Naive thymus-derived CD4-positive, alpha-beta T cell (primary cell): ENCODE measurements around the gene MIPEP. TPM values are rescaled to one million over a fixed set of nuclear protein-coding genes. Genes with fewer than 3 reads are reported as not detected.

ENCODE experiments used
- ATAC-seq: fragments of 150-1000 bp; cut with Tn5 transposase; 2 replicates; pipeline ENCODE4 v1.10.0; 2021; ENCODE audit warnings: mild to moderate bottlenecking, moderate library complexity
- CTCF ChIA-PET: fragments of 350-600 bp; sonication (Branson Sonifier 250); formaldehyde crosslinking; loops from one replicate; lab custom pipeline; 2021; ENCODE audit warnings: antibody characterized with exemption; lab: Charles Lee
- POLR2A ChIA-PET: fragments of 350-600 bp; sonication (Branson Sonifier 250); formaldehyde crosslinking; loops from one replicate; lab custom pipeline; 2021; ENCODE audit warnings: antibody characterized with exemption, inconsistent platforms; lab: Charles Lee
- DNase-seq, 9 donors: peaks; one replicate each; pipeline versions ENCODE4 v3.0.0 to v3.0.0-alpha.2; 2020 to 2022; ENCODE audit warnings: mixed read lengths in 1 of 9
- H3K27ac ChIP-seq: one replicate; pipeline ENCODE4 v1.7.0; 2013; ENCODE audit warnings: mild to moderate bottlenecking, low read depth, low read length, moderate library complexity
- H3K27me3 ChIP-seq, 2 donors: one replicate each; pipeline ENCODE4 v1.7.0; 2013; ENCODE audit warnings: low read length in 2 of 2, mild to moderate bottlenecking in 2 of 2, moderate library complexity in 2 of 2; ENCODE audit not compliant: control insufficient read depth in 2 of 2, insufficient read depth in 2 of 2
- H3K36me3 ChIP-seq, 3 experiments: 1 replicate in 2 of 3; 2 replicates in 1 of 3; pipeline ENCODE4 v1.7.0; 2013; ENCODE audit warnings: low read length in 3 of 3, mild to moderate bottlenecking in 3 of 3, moderate library complexity in 1 of 3; ENCODE audit not compliant: insufficient read depth in 3 of 3, control insufficient read depth in 2 of 3
- H3K4me1 ChIP-seq, 2 donors: one replicate each; pipeline ENCODE4 v1.7.0; 2013; ENCODE audit warnings: low read length in 2 of 2, mild to moderate bottlenecking in 2 of 2, moderate library complexity in 1 of 2; ENCODE audit not compliant: control insufficient read depth in 2 of 2, insufficient read depth in 2 of 2
- H3K4me3 ChIP-seq: 2 replicates; pipeline ENCODE4 v1.7.0; 2013; ENCODE audit warnings: mild to moderate bottlenecking, low read length
- H3K9me3 ChIP-seq, 3 experiments: 1 replicate in 2 of 3; 2 replicates in 1 of 3; pipeline ENCODE4 v1.7.0; 2013; ENCODE audit warnings: low read length in 3 of 3; ENCODE audit not compliant: control insufficient read depth in 2 of 3
- H3K27ac Mint-ChIP-seq, 9 donors: one replicate each; pipeline ENCODE4 v1.8.0; 2020 to 2022; ENCODE audit warnings: mixed read lengths in 9 of 9, mild to moderate bottlenecking in 8 of 9, moderate library complexity in 5 of 9, inconsistent platforms in 2 of 9
- H3K27me3 Mint-ChIP-seq, 5 donors: one replicate each; pipeline ENCODE4 v1.8.0; 2021 to 2022; ENCODE audit warnings: mixed read lengths in 5 of 5, mild to moderate bottlenecking in 1 of 5
- H3K36me3 Mint-ChIP-seq, 5 donors: one replicate each; pipeline ENCODE4 v1.8.0; 2020 to 2022; ENCODE audit warnings: mixed read lengths in 5 of 5, mild to moderate bottlenecking in 3 of 5, inconsistent platforms in 1 of 5
- H3K4me1 Mint-ChIP-seq, 7 donors: one replicate each; pipeline ENCODE4 v1.8.0; 2020 to 2022; ENCODE audit warnings: mixed read lengths in 7 of 7, mild to moderate bottlenecking in 3 of 7, inconsistent platforms in 1 of 7
- H3K4me3 Mint-ChIP-seq, 10 donors: one replicate each; pipeline ENCODE4 v1.8.0; 2020 to 2022; ENCODE audit warnings: mild to moderate bottlenecking in 10 of 10, mixed read lengths in 10 of 10, moderate library complexity in 6 of 10, inconsistent platforms in 2 of 10
- H3K9me3 Mint-ChIP-seq, 11 donors: one replicate each; pipeline ENCODE4 v1.8.0; 2020 to 2022; ENCODE audit warnings: mixed read lengths in 11 of 11, mild to moderate bottlenecking in 4 of 11, inconsistent platforms in 1 of 11, moderate library complexity in 1 of 11
- intact Hi-C, 2 donors: fragments of 100-400 bp; cut with micrococcal nuclease; formaldehyde crosslinking; loops; one replicate each; pipeline ENCODE4 v1.15.1; 2023
- polyA plus RNA-seq, 2 donors: library from polyadenylated mRNA; unstranded; fragments of 300-500 nt; fragmentation: Illumina TruSeq; gene quantifications; one replicate each; pipeline ENCODE4 v1.2.3, GENCODE V29; 2021
- total RNA-seq, 6 experiments: library from RNA in 5 of 6; stranded (reverse) in 5 of 6; gene quantifications; 1 replicate in 5 of 6; 2 replicates in 1 of 6; pipeline ENCODE4 v1.2.3 and lab custom pipeline; 2021 to 2026

MIPEP gene
- total and polyA plus RNA-seq, 7 experiments from 2014 or later: 8.0 to 20.7 (median 9.5) TPM

DNA sequence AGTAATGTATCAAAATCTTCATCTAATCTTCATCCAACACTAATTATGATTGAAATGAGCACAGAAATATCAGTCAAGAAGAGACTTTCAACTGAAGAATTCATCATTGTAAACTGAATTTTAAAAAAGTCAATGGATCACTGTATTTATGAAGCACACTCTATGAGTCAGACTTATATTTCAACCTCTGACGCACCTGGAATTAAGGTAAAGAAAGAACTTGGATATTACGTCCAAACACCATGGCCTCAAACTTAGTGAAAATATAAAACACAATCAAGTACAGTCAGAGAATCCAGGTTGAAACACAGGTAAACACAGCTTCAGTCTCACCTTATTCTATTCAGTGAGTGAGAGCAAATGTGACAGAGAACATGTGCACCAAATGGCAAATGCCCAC, 39.5 kb downstream of the MIPEP start:
- DNase-seq: no peak
- H3K27ac ChIP-seq: no peak overlapping the region
- no peaks in the 10 kb centered on the region for H3K27me3 ChIP-seq
- no peaks in the 10 kb centered on the region for H3K9me3 ChIP-seq
- Mint-ChIP-seq H3K27me3 (no peaks in the 10 kb centered on the region), H3K9me3 (peaks cover 0 to 3% (median 0%) of the 10 kb centered on the region in 11 donors), H3K27ac (no peak overlapping the region), H3K4me3 (no peak overlapping the region), H3K36me3 (peaks cover 2 to 55% (median 26%) of the 10 kb centered on the region in 5 donors), H3K4me1 (peaks cover 0 to 16% (median 0%) of the 10 kb centered on the region in 7 donors)
- peaks cover 0 to 5% (median 0%) of the 10 kb centered on the region in 3 experiments for H3K36me3 ChIP-seq
- no peak overlapping the region for H3K4me3 ChIP-seq
- POLR2A ChIA-PET: no interaction called here
- CTCF ChIA-PET: no interaction called here
- no peaks in the 10 kb centered on the region for H3K4me1 ChIP-seq
- no peak for ATAC-seq
- intact Hi-C loops: no loop called here

DNA sequence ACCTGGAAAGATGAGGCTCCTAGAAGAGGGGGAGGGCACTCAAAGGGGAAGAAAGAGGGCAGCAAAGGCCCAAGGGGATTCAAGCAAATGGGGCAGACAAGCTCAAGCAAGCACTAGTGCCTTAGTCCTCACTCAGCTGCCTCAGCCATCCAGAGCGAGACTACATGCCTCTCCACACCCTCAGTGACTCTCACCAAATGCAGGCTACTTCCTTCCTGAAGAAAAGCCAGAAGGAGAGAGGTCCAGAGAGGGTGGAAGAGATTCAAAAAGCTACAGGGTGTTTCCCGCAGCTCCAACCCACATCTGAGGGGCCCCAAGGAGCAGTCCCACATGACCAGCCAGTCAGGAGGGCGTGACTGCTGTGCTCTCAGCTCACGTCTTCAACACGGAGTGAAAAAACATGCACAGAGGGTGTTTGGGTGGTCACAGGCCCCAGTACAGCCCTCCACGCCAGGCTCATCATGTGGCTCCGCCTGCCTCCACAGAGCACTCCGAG, 40.5 kb downstream of the MIPEP start:
- no peak overlapping the region for H3K27ac Mint-ChIP-seq
- CTCF ChIA-PET: no interaction called here

DNA sequence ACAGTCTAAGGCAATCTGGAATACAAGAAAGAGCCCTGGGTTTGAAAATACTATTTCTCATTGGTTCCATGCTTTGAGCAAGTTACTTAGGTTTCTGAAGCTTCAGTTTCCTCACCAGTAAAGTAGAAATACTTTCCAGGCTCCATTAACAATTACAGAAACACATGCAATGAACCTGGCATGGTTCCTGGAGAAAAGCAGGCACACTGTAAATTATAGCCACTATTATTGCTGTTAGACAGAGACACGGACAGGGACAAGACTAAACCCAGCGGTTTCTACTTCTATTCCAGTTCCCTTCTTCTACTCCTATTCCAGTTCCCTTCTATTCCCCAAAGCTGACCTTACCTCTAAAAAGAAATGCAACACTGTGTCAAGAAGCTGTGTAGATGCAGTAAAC, 41.2 kb downstream of the MIPEP start:
- Mint-ChIP-seq H3K36me3 (peaks cover 0 to 50% (median 24%) of the 10 kb centered on the region in 5 donors), H3K4me3 (no peak overlapping the region), H3K9me3 (peaks cover 0 to 3% (median 0%) of the 10 kb centered on the region in 11 donors), H3K27ac (no peak overlapping the region), H3K4me1 (peaks cover 3 to 26% (median 12%) of the 10 kb centered on the region in 7 donors), H3K27me3 (no peaks in the 10 kb centered on the region)
- peaks cover 0 to 5% (median 0%) of the 10 kb centered on the region in 3 experiments for H3K36me3 ChIP-seq
- no peak overlapping the region for H3K27ac ChIP-seq
- no peaks in the 10 kb centered on the region for H3K9me3 ChIP-seq
- intact Hi-C loops: no loop called here
- H3K4me1 ChIP-seq: no peaks in the 10 kb centered on the region
- ChIA-PET CTCF (no interaction called here), POLR2A (no interaction called here)
- DNase-seq (no peak), ATAC-seq (no peak)
- no peaks in the 10 kb centered on the region for H3K27me3 ChIP-seq
- no peak overlapping the region for H3K4me3 ChIP-seq

More for the DNA sequence above, 40.5 kb downstream of the MIPEP start:
- Mint-ChIP-seq H3K36me3 (peaks cover under 1 to 52% (median 25%) of the 10 kb centered on the region in 5 donors), H3K9me3 (peaks cover 0 to 3% (median 0%) of the 10 kb centered on the region in 11 donors), H3K27me3 (no peaks in the 10 kb centered on the region), H3K4me1 (peaks cover 2 to 23% (median 7%) of the 10 kb centered on the region in 7 donors), H3K4me3 (no peak overlapping the region)
- peaks cover 0 to 5% (median 0%) of the 10 kb centered on the region in 3 experiments for H3K36me3 ChIP-seq
- POLR2A ChIA-PET: no interaction called here
- H3K4me1 ChIP-seq: no peaks in the 10 kb centered on the region
- H3K9me3 ChIP-seq: no peaks in the 10 kb centered on the region
- no peaks in the 10 kb centered on the region for H3K27me3 ChIP-seq
- no peak overlapping the region for H3K4me3 ChIP-seq
- no peak for DNase-seq
- ATAC-seq: peak; percentile 14
- H3K27ac ChIP-seq: no peak overlapping the region
- intact Hi-C loops: no loop called here

DNA sequence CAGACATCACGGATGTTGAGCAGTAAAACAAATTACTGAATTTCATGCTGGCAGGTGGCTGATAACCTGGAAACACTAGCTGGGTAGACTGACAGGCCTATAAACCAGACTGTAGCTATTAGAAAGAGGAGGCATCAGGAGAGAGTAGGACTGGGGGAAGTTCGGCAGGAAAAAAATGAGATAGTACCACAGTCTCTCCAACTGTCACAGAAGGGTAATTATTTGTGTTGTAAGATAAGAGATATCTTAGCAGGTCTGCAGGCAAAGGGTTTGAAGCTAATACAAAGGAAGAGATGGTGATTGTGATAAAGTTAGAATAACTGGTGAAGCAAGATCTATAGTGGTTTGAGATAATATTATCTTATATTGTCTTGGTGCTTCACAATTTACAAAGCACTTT, 41.7 kb downstream of the MIPEP start:
- DNase-seq (no peak), ATAC-seq (no peak)
- Histone ChIP-seq H3K27me3 (no peaks in the 10 kb centered on the region), H3K4me1 (no peaks in the 10 kb centered on the region), H3K9me3 (no peaks in the 10 kb centered on the region), H3K36me3 (peaks cover 0 to 5% (median 0%) of the 10 kb centered on the region in 3 experiments), H3K27ac (no peak overlapping the region), H3K4me3 (no peak overlapping the region)
- CTCF ChIA-PET: interaction anchor here (0.6 kb wide), 1 partner anchor 785 kb away, joined by 3 read pairs; no protein-coding TSS in a partner anchor
- intact Hi-C loops: no loop called here
- H3K36me3 Mint-ChIP-seq: peaks cover 0 to 50% (median 25%) of the 10 kb centered on the region in 5 donors
- no peaks in the 10 kb centered on the region for H3K27me3 Mint-ChIP-seq
- H3K27ac Mint-ChIP-seq: peak overlapping the region in 1 of 9 donors; percentile 14
- peaks cover 3 to 26% (median 12%) of the 10 kb centered on the region in 7 donors for H3K4me1 Mint-ChIP-seq
- POLR2A ChIA-PET: no interaction called here
- peaks cover 0 to 3% (median 0%) of the 10 kb centered on the region in 11 donors for H3K9me3 Mint-ChIP-seq
- no peak overlapping the region for H3K4me3 Mint-ChIP-seq

DNA sequence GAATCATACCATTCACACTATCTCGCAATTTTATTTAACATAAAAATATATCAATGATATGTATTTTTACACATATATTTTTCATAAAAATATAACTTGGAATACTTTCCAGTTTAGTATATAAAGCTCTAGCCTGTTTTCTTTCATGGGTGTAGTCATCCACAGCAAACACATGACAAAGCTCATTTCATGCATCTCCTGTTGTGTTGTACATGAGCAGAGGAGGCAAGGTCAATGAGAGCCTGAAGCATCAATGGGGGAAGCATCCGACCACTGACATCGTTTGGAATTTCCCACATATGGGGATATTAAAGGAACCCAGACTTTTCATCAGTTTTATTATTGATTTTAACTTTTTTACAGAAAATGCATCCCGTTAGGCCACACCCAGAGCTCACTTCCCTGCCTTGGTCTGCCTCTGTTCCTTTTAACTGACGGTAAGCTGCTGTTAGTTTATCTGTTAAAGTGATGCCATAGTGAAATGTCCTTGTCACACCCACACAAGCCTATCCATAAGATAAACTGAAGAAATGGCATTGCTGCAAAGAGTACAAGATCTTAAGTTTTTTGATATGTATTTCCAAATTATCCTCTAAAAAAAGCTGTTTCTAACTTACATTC, 44.0 kb downstream of the MIPEP start:
- no peak overlapping the region for H3K27ac ChIP-seq
- CTCF ChIA-PET: no interaction called here
- no peak overlapping the region for H3K27ac Mint-ChIP-seq

DNA sequence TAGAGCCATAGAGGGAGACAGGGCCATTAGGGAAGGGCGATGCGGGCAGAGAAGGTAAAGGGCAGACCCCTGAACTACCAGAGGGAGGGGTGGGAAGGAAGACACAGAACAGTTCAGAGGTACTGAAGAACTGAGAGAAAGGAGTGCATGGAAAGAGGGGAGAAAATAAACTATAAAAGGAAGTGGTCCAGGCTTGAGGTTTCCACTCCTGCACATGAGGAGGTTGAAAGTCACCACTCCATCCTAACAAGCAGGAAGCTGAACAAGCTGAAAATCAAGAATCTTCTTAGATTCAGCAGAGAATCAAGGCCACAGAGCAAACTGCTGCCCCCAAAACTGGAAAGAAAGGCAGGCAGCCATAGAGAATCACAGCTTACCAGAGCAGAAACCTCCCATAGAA, 45.1 kb downstream of the MIPEP start:
- no peak for DNase-seq
- no peaks in the 10 kb centered on the region for H3K27me3 Mint-ChIP-seq
- Histone ChIP-seq H3K9me3 (no peaks in the 10 kb centered on the region), H3K36me3 (no peaks in the 10 kb centered on the region), H3K4me1 (no peaks in the 10 kb centered on the region), H3K4me3 (no peak overlapping the region), H3K27ac (no peak overlapping the region), H3K27me3 (no peaks in the 10 kb centered on the region)
- POLR2A ChIA-PET: no interaction called here
- peak overlapping the region in 4 of 9 donors; percentile 14 to 48 (median 40) for H3K27ac Mint-ChIP-seq
- H3K9me3 Mint-ChIP-seq: no peaks in the 10 kb centered on the region
- intact Hi-C loops: no loop called here
- H3K4me3 Mint-ChIP-seq: peak overlapping the region in 1 of 10 donors; percentile 24
- H3K36me3 Mint-ChIP-seq: peaks cover 0 to 41% (median 35%) of the 10 kb centered on the region in 5 donors
- ATAC-seq: no peak
- CTCF ChIA-PET: no interaction called here
- peaks cover 3 to 21% (median 12%) of the 10 kb centered on the region in 7 donors for H3K4me1 Mint-ChIP-seq

More for the DNA sequence above, 44.0 kb downstream of the MIPEP start:
- no peaks in the 10 kb centered on the region for H3K9me3 ChIP-seq
- H3K36me3 Mint-ChIP-seq: peaks cover 0 to 41% (median 27%) of the 10 kb centered on the region in 5 donors
- H3K27me3 ChIP-seq: no peaks in the 10 kb centered on the region
- H3K4me1 ChIP-seq: no peaks in the 10 kb centered on the region
- H3K4me1 Mint-ChIP-seq: peaks cover 3 to 21% (median 12%) of the 10 kb centered on the region in 7 donors
- no peak overlapping the region for H3K4me3 Mint-ChIP-seq
- H3K27me3 Mint-ChIP-seq: no peaks in the 10 kb centered on the region
- no peaks in the 10 kb centered on the region for H3K9me3 Mint-ChIP-seq
- POLR2A ChIA-PET: no interaction called here
- no peaks in the 10 kb centered on the region for H3K36me3 ChIP-seq
- intact Hi-C loops: no loop called here
- no peak for ATAC-seq
- no peak overlapping the region for H3K4me3 ChIP-seq
- DNase-seq: no peak
